Stimulated activated CD4-positive, alpha-beta T cell treated with anti-CD3 and anti-CD28 coated beads, Interleukin-1b, Interleukin-23, amount 100 ng/mL, for 4 hours (primary cell): ENCODE data around the gene ODF2.
"Not testable (repeated sequence)": the region's sequence is repeated elsewhere in the genome, so short reads cannot be mapped to it uniquely, and the experiment has no call there.

ENCODE experiments used
- DNase-seq, 2 donors: peaks; one replicate each; pipeline ENCODE4 v3.0.0-alpha.2; 2020; ENCODE audit warnings: low read depth in 2 of 2

Gene ODF2

DNA sequence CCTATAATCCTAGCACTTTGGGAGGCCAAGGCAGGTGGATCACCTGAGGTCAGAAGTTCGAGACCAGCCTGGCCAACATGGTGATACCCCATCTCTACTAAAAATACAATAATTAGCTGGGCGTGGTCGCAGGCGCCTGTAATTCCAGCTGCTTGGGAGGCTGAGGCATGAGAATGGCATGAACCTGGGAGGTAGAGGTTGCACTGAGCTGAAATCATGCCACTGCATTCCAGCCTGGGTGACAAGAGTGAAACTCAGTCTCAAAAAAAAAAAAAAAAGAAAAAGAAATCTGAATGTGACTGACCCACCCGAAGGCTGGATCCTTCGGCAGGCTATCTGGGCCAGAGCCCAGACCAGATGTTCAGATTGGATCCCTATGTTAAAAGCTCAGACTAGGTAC, 32.5 kb upstream of the ODF2 start:
- DNase-seq, result not testable (repeated sequence)

- DNase-seq, result no peak
Observed at GRCh38 chr9:128424268-128424780, 31.5 kb upstream of the ODF2 start.

DNA sequence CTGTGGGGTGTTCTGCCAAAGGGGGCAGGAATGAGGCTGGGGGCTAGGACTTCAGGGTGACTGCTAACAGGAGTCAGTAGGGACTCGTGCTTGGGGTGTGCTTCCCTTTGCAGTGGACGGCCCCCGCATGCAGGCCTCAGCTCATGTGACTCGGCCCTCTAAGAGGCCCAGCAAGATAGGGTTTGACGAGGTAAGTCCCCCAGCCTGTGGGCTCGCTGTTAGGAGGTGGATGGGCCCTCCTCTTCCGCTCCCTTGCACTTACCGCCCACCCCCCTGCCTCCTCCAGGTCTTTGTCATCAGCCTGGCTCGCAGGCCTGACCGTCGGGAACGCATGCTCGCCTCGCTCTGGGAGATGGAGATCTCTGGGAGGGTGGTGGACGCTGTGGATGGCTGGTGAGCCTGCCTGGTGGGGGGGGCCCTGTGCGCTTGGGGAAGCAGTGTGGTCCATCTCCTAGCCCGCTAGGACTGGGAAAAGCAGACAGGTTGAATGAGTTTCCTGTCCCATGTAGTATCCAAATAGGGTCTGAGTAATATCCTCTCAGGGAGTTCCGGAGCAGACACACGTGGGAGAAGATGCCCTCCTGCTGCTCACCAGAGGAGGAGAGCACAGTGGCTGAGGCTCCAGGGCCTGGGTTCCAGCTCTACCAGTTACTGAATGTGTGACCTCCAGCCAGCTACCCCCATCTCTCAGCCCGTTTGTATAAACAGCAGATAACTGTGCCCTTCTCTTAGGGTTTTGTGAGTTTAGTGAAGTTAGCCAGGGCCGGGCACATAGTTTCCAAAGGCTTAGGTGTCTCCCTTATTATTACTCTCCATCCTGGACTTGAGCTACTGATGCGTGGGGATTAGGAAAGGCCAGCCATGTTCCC, 26.9 kb upstream of the ODF2 start:
- DNase-seq, result no peak

GRCh38 chr9:128429513-128430086, 26.2 kb upstream of the ODF2 start:
- DNase-seq, result no peak

DNA sequence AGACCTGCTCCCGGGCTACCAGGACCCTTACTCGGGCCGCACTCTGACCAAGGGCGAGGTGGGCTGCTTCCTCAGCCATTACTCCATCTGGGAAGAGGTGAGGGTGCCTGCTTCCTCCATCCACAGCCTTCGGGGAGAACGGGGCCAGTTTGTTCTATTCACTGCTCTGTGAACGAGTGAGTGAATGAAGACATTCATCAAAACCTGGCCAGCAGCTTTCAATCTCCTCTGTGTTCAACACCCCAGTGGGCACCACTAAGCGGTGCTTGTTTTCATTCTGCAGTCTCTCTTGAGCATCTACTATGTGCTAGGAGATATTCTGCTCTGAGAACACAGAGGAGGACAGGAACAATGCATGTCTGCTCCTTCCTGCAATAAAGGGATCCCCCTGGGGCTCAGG, 24.6 kb upstream of the ODF2 start:
- DNase-seq, result no peak

- no peak for DNase-seq
Observed at GRCh38 chr9:128434340-128434739, 21.5 kb upstream of the ODF2 start.

GRCh38 chr9:128435611-128436010, 20.2 kb upstream of the ODF2 start:
- no peak for DNase-seq

DNA sequence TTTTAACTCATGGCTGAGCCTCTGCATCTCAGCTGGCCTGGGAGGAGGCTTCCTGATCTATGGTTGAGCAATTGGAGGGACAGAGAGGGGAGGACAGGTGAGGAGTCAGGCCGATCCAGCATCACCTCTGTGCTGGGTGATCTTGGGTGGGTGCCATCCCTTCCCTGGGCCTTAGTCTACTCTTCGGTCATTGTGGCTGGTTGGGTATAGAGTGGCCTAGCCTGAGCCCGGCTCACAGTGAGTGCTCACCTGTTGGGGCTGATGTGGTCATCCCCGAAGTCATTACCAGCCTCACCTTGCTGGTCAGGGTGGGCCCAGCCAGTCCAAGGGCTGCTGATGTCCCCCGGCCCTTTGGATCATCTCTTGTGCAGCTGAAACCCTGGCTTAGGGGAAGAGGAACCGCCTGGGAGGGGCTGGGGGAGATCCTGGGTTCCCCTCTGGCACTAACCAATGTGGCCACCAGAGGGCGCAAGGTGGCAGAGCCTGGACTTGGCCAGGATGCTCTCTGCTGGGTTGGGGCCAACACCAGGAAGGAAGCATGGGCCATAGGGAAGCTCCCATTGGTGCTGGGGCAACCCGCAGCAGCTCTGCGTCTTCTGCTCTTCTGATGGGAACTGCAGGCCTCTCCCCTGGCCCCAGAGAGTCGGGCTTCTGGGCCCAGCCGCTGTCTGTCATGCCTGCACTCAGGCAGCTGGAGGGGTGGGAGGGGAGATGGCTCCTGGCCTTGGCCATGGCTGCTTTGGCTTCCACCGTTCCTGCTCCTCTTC, 17.3 kb upstream of the ODF2 start:
- DNase-seq, result peak; percentile 76 to 82

- DNase-seq, result no peak
Observed at GRCh38 chr9:128439273-128439672, 16.5 kb upstream of the ODF2 start.

- DNase-seq, result no peak
Observed at GRCh38 chr9:128442150-128442549, 13.7 kb upstream of the ODF2 start.

- DNase-seq, result not testable (repeated sequence)
Observed at GRCh38 chr9:128446505-128446904, 9.3 kb upstream of the ODF2 start.

GRCh38 chr9:128448746-128449145, 7.1 kb upstream of the ODF2 start:
- DNase-seq, result no peak

DNA sequence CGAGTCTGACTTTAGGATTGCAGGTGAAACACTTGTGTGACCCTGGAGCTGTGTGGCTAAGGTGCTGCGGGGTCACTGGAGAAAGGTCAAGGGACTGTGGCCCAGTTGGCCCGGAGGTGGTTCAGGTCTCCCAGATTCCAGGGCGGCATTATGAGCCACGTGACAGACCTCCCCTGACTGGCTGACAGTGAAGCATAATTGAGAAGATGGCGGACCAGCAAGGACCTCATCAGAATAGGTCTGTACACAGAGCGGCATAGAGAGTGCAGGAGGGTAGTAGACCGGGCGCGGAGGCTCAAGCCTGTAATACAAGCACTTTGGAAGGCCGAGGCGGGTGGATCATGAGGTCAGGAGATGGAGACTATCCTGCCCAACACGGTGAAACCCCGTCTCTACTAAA, 815 bp upstream of the ODF2 start:
- no peak for DNase-seq

DNA sequence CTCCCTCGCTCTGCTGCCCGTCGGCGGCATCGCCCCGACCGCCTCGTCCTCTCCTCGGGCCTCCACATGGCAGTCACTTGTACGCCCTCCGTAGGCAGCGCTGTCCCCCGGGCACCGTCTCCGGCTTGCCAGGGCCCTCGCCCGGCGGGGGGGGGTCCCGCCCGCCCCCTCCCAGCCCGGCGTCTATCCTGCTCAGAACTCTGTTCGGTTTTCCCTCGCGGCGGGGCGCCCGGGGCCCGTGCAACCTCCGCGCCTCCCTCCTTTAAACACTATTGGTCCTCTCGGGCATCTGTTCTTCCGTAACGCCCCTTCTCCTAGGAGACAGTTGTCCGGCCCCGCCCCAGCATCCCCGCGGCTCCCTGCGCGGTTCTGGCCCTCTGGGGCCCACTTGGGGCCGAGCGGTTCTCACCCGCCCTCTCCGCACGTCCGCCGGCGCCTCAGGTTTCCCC, 831 bp downstream of the ODF2 start:
- peak; percentile 47 to 57 for DNase-seq

- DNase-seq, result no peak
Observed at GRCh38 chr9:128457207-128457606, 1.4 kb downstream of the ODF2 start.

- DNase-seq, result no peak
Observed at GRCh38 chr9:128459011-128459410, 3.2 kb downstream of the ODF2 start.

- DNase-seq, result no peak
Observed at GRCh38 chr9:128469070-128469469, 13.3 kb downstream of the ODF2 start.

GRCh38 chr9:128470560-128470959, 14.8 kb downstream of the ODF2 start:
- no peak for DNase-seq

GRCh38 chr9:128473104-128473503, 17.3 kb downstream of the ODF2 start:
- DNase-seq, result no peak

- no peak for DNase-seq
Observed at GRCh38 chr9:128475867-128476266, 20.1 kb downstream of the ODF2 start.

GRCh38 chr9:128479262-128479661, 23.5 kb downstream of the ODF2 start:
- DNase-seq, result no peak

- no peak for DNase-seq
Observed at GRCh38 chr9:128481561-128481960, 25.8 kb downstream of the ODF2 start.
